Loucy (cell line): Measurements from ENCODE around the gene GPR150.

Source experiments
- H2AFZ ChIP-seq: fragments of 200-600 bp; sonication (generic); 2 replicates; pipeline ENCODE4 v1.6.0; 2016; ENCODE audit warnings: antibody characterized with exemption, mild to moderate bottlenecking, low read length, moderate library complexity
- H3F3A ChIP-seq: fragments of 200-600 bp; 2 replicates; pipeline ENCODE4 v1.6.0; 2016; ENCODE audit warnings: antibody characterized with exemption, low read depth, mild to moderate bottlenecking
- H3K27me3 ChIP-seq: fragments of 200-600 bp; sonication (generic); 2 replicates; pipeline ENCODE4 v1.6.1; 2014; ENCODE audit warnings: low read length, mild to moderate bottlenecking; ENCODE audit not compliant: insufficient read depth, poor library complexity, severe bottlenecking
- H3K36me3 ChIP-seq: fragments of 200-600 bp; sonication (generic); 2 replicates; pipeline ENCODE4 v1.6.1; 2016; ENCODE audit warnings: low read length; ENCODE audit not compliant: insufficient read depth
- H3K4me1 ChIP-seq: fragments of 200-600 bp; sonication (generic); 2 replicates; pipeline ENCODE4 v1.5.1; 2014; ENCODE audit warnings: low read length, mild to moderate bottlenecking; ENCODE audit not compliant: insufficient read depth, poor library complexity, severe bottlenecking
- H3K4me2 ChIP-seq: fragments of 200-600 bp; sonication (generic); 2 replicates; pipeline ENCODE4 v1.6.0; 2014; ENCODE audit warnings: antibody characterized with exemption, low read length, low read depth, mild to moderate bottlenecking; ENCODE audit not compliant: poor library complexity, severe bottlenecking
- H3K4me3 ChIP-seq: fragments of 200-600 bp; sonication (generic); 2 replicates; pipeline ENCODE4 v1.5.1; 2014; ENCODE audit warnings: low read length, mild to moderate bottlenecking, mixed read lengths; ENCODE audit not compliant: poor library complexity, severe bottlenecking
- H3K79me2 ChIP-seq: fragments of 200-600 bp; sonication (generic); 2 replicates; pipeline ENCODE4 v1.6.1; 2014; ENCODE audit warnings: low read length; ENCODE audit not compliant: insufficient read depth
- H3K9ac ChIP-seq: fragments of 200-600 bp; sonication (generic); 2 replicates; pipeline ENCODE4 v1.6.0; 2014; ENCODE audit warnings: mild to moderate bottlenecking, low read depth, low read length, moderate library complexity; ENCODE audit not compliant: poor library complexity, severe bottlenecking
- H3K9me2 ChIP-seq: fragments of 200-600 bp; sonication (generic); replicated peaks from 2 replicates; pipeline ENCODE4 v1.6.1; 2016; ENCODE audit warnings: low read depth, low read length, mixed read lengths
- H3K9me3 ChIP-seq: fragments of 200-600 bp; sonication (generic); 2 replicates; pipeline ENCODE4 v1.6.1; 2014; ENCODE audit warnings: mild to moderate bottlenecking, antibody characterized with exemption, low read length, low read depth; ENCODE audit not compliant: insufficient read depth
- H4K20me1 ChIP-seq: fragments of 200-600 bp; sonication (generic); 2 replicates; pipeline ENCODE4 v1.6.0; 2014; ENCODE audit warnings: antibody characterized with exemption, low read length, mild to moderate bottlenecking; ENCODE audit not compliant: insufficient read depth, poor library complexity, severe bottlenecking
- EZH2phosphoT487 ChIP-seq: fragments of 200-600 bp; IDR thresholded peaks from 2 replicates; pipeline ENCODE4 v1.6.1; 2018; ENCODE audit warnings: antibody characterized with exemption, mild to moderate bottlenecking, moderate library complexity, borderline replicate concordance
- TF ChIP-seq, protein P1 (sequence below): fragments of 200-600 bp; sonication (generic); conservative IDR thresholded peaks from 2 replicates; pipeline ENCODE4 v1.5.1; 2014; ENCODE audit warnings: mild to moderate bottlenecking, antibody characterized with exemption, low read length

The GPR150 gene

DNA sequence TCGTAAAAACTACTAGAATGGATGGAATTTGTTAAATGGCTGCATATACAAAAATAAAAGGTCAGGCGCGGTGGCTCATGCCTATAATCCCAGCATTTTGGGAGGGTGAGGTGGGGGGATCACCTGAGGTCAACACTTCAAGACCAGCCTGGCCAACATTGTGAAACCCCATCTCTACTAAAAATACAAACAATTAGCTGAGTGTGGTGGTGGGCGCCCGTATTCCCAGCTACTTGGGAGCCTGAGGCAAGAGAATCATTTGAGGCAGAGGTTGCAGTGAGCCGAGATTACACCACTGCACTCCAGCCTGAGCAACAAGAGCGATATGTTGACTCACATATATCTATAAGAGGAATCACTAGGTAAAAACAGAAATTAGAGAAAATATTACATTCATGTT, 9.3 kb upstream of the GPR150 start:
- Histone ChIP-seq H3K79me2 (no peaks in the 10 kb centered on the region; the same call in 1 of the 2 replicates), H3K9me3 (peaks cover 9% of the 10 kb centered on the region; the same call in 1 of the 2 replicates), H3K36me3 (no peaks in the 10 kb centered on the region), H3K4me2 (no peak overlapping the region), H3K9ac (no peak overlapping the region), H2AFZ (no peak overlapping the region), H3K4me1 (peaks cover 5% of the 10 kb centered on the region), H3K4me3 (no peak overlapping the region), H3K9me2 (no peaks in the 10 kb centered on the region), H3K27me3 (no peaks in the 10 kb centered on the region), H3F3A (no peaks in the 10 kb centered on the region), H4K20me1 (no peaks in the 10 kb centered on the region)
- TF ChIP-seq, protein P1, sequence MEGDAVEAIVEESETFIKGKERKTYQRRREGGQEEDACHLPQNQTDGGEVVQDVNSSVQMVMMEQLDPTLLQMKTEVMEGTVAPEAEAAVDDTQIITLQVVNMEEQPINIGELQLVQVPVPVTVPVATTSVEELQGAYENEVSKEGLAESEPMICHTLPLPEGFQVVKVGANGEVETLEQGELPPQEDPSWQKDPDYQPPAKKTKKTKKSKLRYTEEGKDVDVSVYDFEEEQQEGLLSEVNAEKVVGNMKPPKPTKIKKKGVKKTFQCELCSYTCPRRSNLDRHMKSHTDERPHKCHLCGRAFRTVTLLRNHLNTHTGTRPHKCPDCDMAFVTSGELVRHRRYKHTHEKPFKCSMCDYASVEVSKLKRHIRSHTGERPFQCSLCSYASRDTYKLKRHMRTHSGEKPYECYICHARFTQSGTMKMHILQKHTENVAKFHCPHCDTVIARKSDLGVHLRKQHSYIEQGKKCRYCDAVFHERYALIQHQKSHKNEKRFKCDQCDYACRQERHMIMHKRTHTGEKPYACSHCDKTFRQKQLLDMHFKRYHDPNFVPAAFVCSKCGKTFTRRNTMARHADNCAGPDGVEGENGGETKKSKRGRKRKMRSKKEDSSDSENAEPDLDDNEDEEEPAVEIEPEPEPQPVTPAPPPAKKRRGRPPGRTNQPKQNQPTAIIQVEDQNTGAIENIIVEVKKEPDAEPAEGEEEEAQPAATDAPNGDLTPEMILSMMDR, result no peak
- no peak for TF ChIP-seq EZH2phosphoT487

DNA sequence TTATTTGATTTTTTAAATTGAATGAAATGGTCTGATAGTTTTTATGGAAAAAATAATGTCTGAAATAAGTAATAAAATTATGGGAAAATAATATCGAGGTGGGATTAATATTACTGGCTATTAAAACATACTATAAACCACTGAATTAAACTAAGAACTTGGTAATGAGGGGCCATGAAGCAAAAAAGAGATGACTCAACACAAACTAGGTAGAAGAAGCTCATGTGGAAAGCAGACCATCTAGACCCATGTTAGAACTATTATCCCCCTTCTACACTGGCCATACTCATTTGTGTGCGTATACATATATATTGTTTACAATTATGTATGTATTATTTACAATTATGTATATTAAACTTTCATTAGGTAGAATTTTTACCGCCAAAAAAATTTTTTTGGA, 8.5 kb upstream of the GPR150 start:
- no peak overlapping the region for H3K4me3 ChIP-seq
- H3K4me1 ChIP-seq, result peaks cover 7% of the 10 kb centered on the region
- peaks cover 9% of the 10 kb centered on the region; the same call in 1 of the 2 replicates for H3K9me3 ChIP-seq
- no peaks in the 10 kb centered on the region for H4K20me1 ChIP-seq
- TF ChIP-seq, protein P1, result no peak
- no peak for TF ChIP-seq EZH2phosphoT487
- H3K9ac ChIP-seq, result no peak overlapping the region
- H2AFZ ChIP-seq, result no peak overlapping the region
- H3F3A ChIP-seq, result no peaks in the 10 kb centered on the region
- H3K36me3 ChIP-seq, result no peaks in the 10 kb centered on the region
- H3K79me2 ChIP-seq, result peaks cover 3% of the 10 kb centered on the region
- no peak overlapping the region for H3K4me2 ChIP-seq
- H3K9me2 ChIP-seq, result no peaks in the 10 kb centered on the region
- H3K27me3 ChIP-seq, result no peaks in the 10 kb centered on the region

DNA sequence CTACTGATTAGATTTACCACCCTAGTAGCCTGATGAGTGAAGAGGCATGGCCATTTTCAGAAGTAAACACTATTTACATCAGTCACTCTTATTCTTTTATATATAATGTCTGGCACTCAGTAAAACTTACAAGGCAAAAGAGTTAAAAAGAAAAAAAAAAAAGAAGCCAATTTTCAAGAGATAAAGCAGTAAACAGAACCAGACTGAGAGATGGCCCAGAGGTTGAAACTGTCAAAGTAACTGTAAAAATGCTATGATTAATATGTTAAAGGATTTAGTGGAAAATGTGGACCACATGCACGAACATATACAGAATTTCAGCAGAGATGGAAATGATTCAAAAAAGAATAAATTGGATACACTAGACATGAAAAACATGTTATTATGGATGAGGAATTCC, 6.4 kb upstream of the GPR150 start:
- peaks cover 22% of the 10 kb centered on the region for H3K4me1 ChIP-seq
- no peaks in the 10 kb centered on the region for H3K27me3 ChIP-seq
- H3K4me2 ChIP-seq, result no peak overlapping the region
- peaks cover 18% of the 10 kb centered on the region for H3K79me2 ChIP-seq
- H4K20me1 ChIP-seq, result no peaks in the 10 kb centered on the region
- no peak overlapping the region for H3K4me3 ChIP-seq
- H3F3A ChIP-seq, result no peaks in the 10 kb centered on the region
- TF ChIP-seq, protein P1, result no peak
- no peak for TF ChIP-seq EZH2phosphoT487
- H2AFZ ChIP-seq, result no peak overlapping the region
- H3K9me2 ChIP-seq, result no peaks in the 10 kb centered on the region
- H3K9me3 ChIP-seq, result peaks cover 9% of the 10 kb centered on the region; the same call in 1 of the 2 replicates
- H3K9ac ChIP-seq, result no peak overlapping the region
- H3K36me3 ChIP-seq, result no peaks in the 10 kb centered on the region
